HG02840 (cell line): Measurements from ENCODE around the gene FAF1.
"Not testable (repeated sequence)": the region's sequence is repeated elsewhere in the genome, so short reads cannot be mapped to it uniquely, and the experiment has no call there.

Source experiments
- ATAC-seq: cut with Tn5 transposase; IDR thresholded peaks from one replicate; pipeline ENCODE4 v1.9.1; 2021; ENCODE audit warnings: mild to moderate bottlenecking, moderate library complexity, moderate number of reproducible peaks; ENCODE audit not compliant: unreplicated experiment, low FRiP score

FAF1 gene

GRCh38 chr1:50859657-50860056 lies 100.4 kb downstream of the FAF1 start:
- no peak for ATAC-seq

- ATAC-seq = no peak
These were observed 101.3 kb downstream of the FAF1 start for GRCh38 chr1:50858761-50859160.

GRCh38 chr1:50857702-50858101 lies 102.4 kb downstream of the FAF1 start:
- ATAC-seq = no peak

- no peak for ATAC-seq
These were observed 106.7 kb downstream of the FAF1 start for GRCh38 chr1:50853325-50853724.

- ATAC-seq = no peak
These were observed 107.2 kb downstream of the FAF1 start for GRCh38 chr1:50852889-50853288.

- ATAC-seq = no peak
These were observed 108.6 kb downstream of the FAF1 start for GRCh38 chr1:50851466-50851865.

GRCh38 chr1:50851034-50851433 lies 109.0 kb downstream of the FAF1 start:
- no peak for ATAC-seq

- no peak for ATAC-seq
These were observed 112.8 kb downstream of the FAF1 start for GRCh38 chr1:50847303-50847702.

GRCh38 chr1:50846224-50846839 lies 113.7 kb downstream of the FAF1 start:
- no peak for ATAC-seq

GRCh38 chr1:50841791-50842387 lies 118.2 kb downstream of the FAF1 start:
- no peak for ATAC-seq

- ATAC-seq = no peak
These were observed 124.0 kb downstream of the FAF1 start for GRCh38 chr1:50836117-50836516.

- no peak for ATAC-seq
These were observed 126.9 kb downstream of the FAF1 start for GRCh38 chr1:50833216-50833615.

GRCh38 chr1:50832167-50832566 lies 127.9 kb downstream of the FAF1 start:
- no peak for ATAC-seq

- ATAC-seq = no peak
These were observed 128.6 kb downstream of the FAF1 start for GRCh38 chr1:50831300-50832061.

- no peak for ATAC-seq
These were observed 129.4 kb downstream of the FAF1 start for GRCh38 chr1:50830621-50831020.

GRCh38 chr1:50829014-50829958 lies 130.8 kb downstream of the FAF1 start:
- no peak for ATAC-seq

- no peak for ATAC-seq
These were observed 132.5 kb downstream of the FAF1 start for GRCh38 chr1:50827546-50827945.

- ATAC-seq = not testable (repeated sequence)
These were observed 133.3 kb downstream of the FAF1 start for GRCh38 chr1:50826792-50827191.

GRCh38 chr1:50822035-50822776 lies 137.9 kb downstream of the FAF1 start:
- no peak for ATAC-seq

GRCh38 chr1:50820545-50820944 lies 139.5 kb downstream of the FAF1 start:
- ATAC-seq = no peak
